GM18909 (cell line): ENCODE data around the gene UROC1.

Experiments
- ATAC-seq: cut with Tn5 transposase; IDR thresholded peaks from one replicate; pipeline ENCODE4 v1.9.1; 2021; ENCODE audit warnings: mild to moderate bottlenecking; ENCODE audit not compliant: unreplicated experiment, poor library complexity

The UROC1 gene

GRCh38 chr3:126499401-126499800, 18.2 kb downstream of the UROC1 start:
- no peak for ATAC-seq

- no peak for ATAC-seq
These were observed 18.6 kb downstream of the UROC1 start for GRCh38 chr3:126498929-126499328.

- no peak for ATAC-seq
These were observed 19.1 kb downstream of the UROC1 start for GRCh38 chr3:126498461-126498860.

GRCh38 chr3:126497956-126498355, 19.6 kb downstream of the UROC1 start:
- no peak for ATAC-seq

GRCh38 chr3:126496894-126497850, 20.4 kb downstream of the UROC1 start:
- no peak for ATAC-seq

GRCh38 chr3:126495786-126496185, 21.8 kb downstream of the UROC1 start:
- ATAC-seq = no peak

- no peak for ATAC-seq
These were observed 22.7 kb downstream of the UROC1 start for GRCh38 chr3:126494970-126495230.

GRCh38 chr3:126494204-126494969, 23.2 kb downstream of the UROC1 start:
- no peak for ATAC-seq

- no peak for ATAC-seq
These were observed 23.8 kb downstream of the UROC1 start for GRCh38 chr3:126493739-126494138.

GRCh38 chr3:126493051-126493450, 24.5 kb downstream of the UROC1 start:
- no peak for ATAC-seq

- ATAC-seq = no peak
These were observed 26.2 kb downstream of the UROC1 start for GRCh38 chr3:126491221-126492013.

GRCh38 chr3:126490619-126491018, 27.0 kb downstream of the UROC1 start:
- ATAC-seq = no peak

- ATAC-seq = no peak
These were observed 28.5 kb downstream of the UROC1 start for GRCh38 chr3:126488886-126489569.

- no peak for ATAC-seq
These were observed 29.4 kb downstream of the UROC1 start for GRCh38 chr3:126488185-126488584.

GRCh38 chr3:126487151-126487771, 30.3 kb downstream of the UROC1 start:
- ATAC-seq = no peak

- ATAC-seq = no peak
These were observed 31.2 kb downstream of the UROC1 start for GRCh38 chr3:126486360-126486847.

GRCh38 chr3:126485956-126486355, 31.6 kb downstream of the UROC1 start:
- no peak for ATAC-seq

GRCh38 chr3:126485176-126485897, 32.2 kb downstream of the UROC1 start:
- ATAC-seq = no peak

- ATAC-seq = no peak
These were observed 32.9 kb downstream of the UROC1 start for GRCh38 chr3:126484662-126485061.
